Vagina (tissue), 2 donors: Measurements from ENCODE around the gene RBM19.

ENCODE experiments used
- CTCF ChIP-seq, 3 experiments: fragments of 450-650 bp in 2 of 3; fragments of 200-600 bp in 1 of 3; sonication (generic) in 1 of 3; IDR thresholded peaks; one replicate each; pipeline ENCODE4 v1.5.1; 2017 to 2019; ENCODE audit warnings: antibody characterized with exemption in 3 of 3, mild to moderate bottlenecking in 2 of 3, moderate library complexity in 2 of 3
- POLR2A ChIP-seq, 2 donors: fragments of 450-650 bp; IDR thresholded peaks; one replicate each; pipeline ENCODE4 v1.6.1; 2017; ENCODE audit warnings: antibody characterized with exemption in 2 of 2, mild to moderate bottlenecking in 2 of 2, moderate library complexity in 2 of 2
- POLR2AphosphoS5 ChIP-seq, 2 donors: sonication (generic); formaldehyde crosslinking; IDR thresholded peaks; one replicate each; pipeline ENCODE4 v1.9.0; 2017; ENCODE audit warnings: antibody characterized with exemption in 2 of 2, mild to moderate bottlenecking in 2 of 2, low read depth in 1 of 2; ENCODE audit not compliant: insufficient read depth in 1 of 2

GRCh38 chr12:113958108-113958507 lies 8.0 kb downstream of the RBM19 start:
- TF ChIP-seq CTCF (IDR thresholded peaks at IDR 0.05) (no peak), POLR2AphosphoS5 (IDR thresholded peaks at IDR 0.05; ENCODE audit: insufficient read depth in 1 of 2, low read depth in 1 of 2) (no peak), POLR2A (IDR thresholded peaks at IDR 0.05) (no peak)
